K562 (cell line): ENCODE data around the gene TTLL11. TPM values are rescaled to one million over a fixed set of nuclear protein-coding genes. Genes with fewer than 3 reads are reported as not detected.
A peak's percentile ranks its signal among the peaks of the same experiment; 100 is the strongest.

ENCODE experiments used
- ATF2 ChIP-seq: sonication (generic); formaldehyde crosslinking; IDR thresholded peaks from 2 replicates; pipeline ENCODE4 v1.8.1; 2022; ENCODE audit warnings: missing genetic modification reagents
- ATF7 ChIP-seq: fragments of 450-650 bp; IDR thresholded peaks from 2 replicates; pipeline ENCODE4 v1.7.1; 2014; ENCODE audit warnings: mild to moderate bottlenecking, moderate library complexity
- CBX1 ChIP-seq: sonication (generic); IDR thresholded peaks from 2 replicates; pipeline ENCODE4 v1.6.1; 2016; ENCODE audit warnings: antibody characterized with exemption, low read depth, mild to moderate bottlenecking
- CSDE1 ChIP-seq, 2 experiments: fragments of 450-650 bp; IDR thresholded peaks; 2 replicates each; pipeline ENCODE4 v1.6.1; 2016; ENCODE audit warnings: mild to moderate bottlenecking in 1 of 2
- CXXC5 ChIP-seq: fragments of 250-450 bp; sonication (Bioruptor Pico); IDR thresholded peaks from 2 replicates; pipeline ENCODE4 v1.8.0; 2022; ENCODE audit warnings: inconsistent platforms, mild to moderate bottlenecking, moderate library complexity
- EHMT2 ChIP-seq: fragments of 450-650 bp; IDR thresholded peaks from 2 replicates; pipeline ENCODE4 v1.6.1; 2018; ENCODE audit warnings: antibody characterized with exemption
- FOS ChIP-seq: IDR thresholded peaks from 3 replicates; pipeline ENCODE4 v1.6.1; 2011; ENCODE audit not compliant: insufficient read length; ENCODE audit errors: extremely low read depth
- KLF13 ChIP-seq: fragments of 450-650 bp; IDR thresholded peaks from 2 replicates; pipeline ENCODE4 v1.6.1; 2016; ENCODE audit warnings: missing genetic modification characterization, low read depth, mild to moderate bottlenecking, missing compliant biosample characterization, moderate library complexity, borderline replicate concordance
- MAZ ChIP-seq, 2 experiments: fragments of 450-650 bp in 1 of 2; sonication (generic) in 1 of 2; formaldehyde crosslinking; IDR thresholded peaks in 1 of 2; conservative IDR thresholded peaks in 1 of 2; 2 replicates each; pipeline versions ENCODE4 v1.4.0 to v1.5.0; 2020; ENCODE audit warnings: mild to moderate bottlenecking in 1 of 2, missing genetic modification reagents in 1 of 2
- NFIX ChIP-seq: fragments of 250-450 bp; sonication (Bioruptor Pico); IDR thresholded peaks from 2 replicates; pipeline ENCODE4 v1.4.0; 2020; ENCODE audit warnings: low read depth, mild to moderate bottlenecking, moderate library complexity
- RFX1 ChIP-seq: fragments of 450-650 bp; IDR thresholded peaks from 2 replicates; pipeline ENCODE4 v1.6.1; 2016; ENCODE audit warnings: mild to moderate bottlenecking, moderate library complexity
- TBP ChIP-seq: optimal IDR thresholded peaks from 2 replicates; pipeline ENCODE3; 2011; ENCODE audit warnings: low read depth, low read length, improper control_type of control experiment
- polyA plus RNA-seq, 8 experiments: library from polyadenylated mRNA; depleted of rRNA in 4 of 8; stranded (reverse) in 5 of 8; unstranded in 3 of 8; fragments of >200 nt; fragmentation: Nextera tagmentation in 2 of 8; fragmentation: Illumina TruSeq in 1 of 8; extraction: Ambion mirVana in 2 of 8; extraction: Trizol in 1 of 8; gene quantifications; 2 replicates each; pipeline versions ENCODE4 v1.2.1 to v1.2.3, GENCODE V29; 2011 to 2014; ENCODE audit warnings: inconsistent platforms in 1 of 8, missing spikeins in 1 of 8
- total RNA-seq, 7 experiments: library from RNA; depleted of rRNA in 6 of 7; stranded (reverse); fragments of >200 nt in 6 of 7; fragmentation: Illumina TruSeq in 2 of 7; extraction: Trizol in 2 of 7; gene quantifications; 2 replicates each; pipeline versions ENCODE4 v1.2.1 to v1.2.3, GENCODE V29; 2011 to 2021; ENCODE audit warnings: low replicate concordance in 1 of 7
- TF ChIP-seq, protein P1 (sequence below): sonication (generic); formaldehyde crosslinking; IDR thresholded peaks from 2 replicates; pipeline ENCODE4 v1.8.0; 2022; ENCODE audit warnings: mild to moderate bottlenecking, missing genetic modification reagents
- TF ChIP-seq, protein P2 (sequence below): fragments of 450-650 bp; IDR thresholded peaks from 2 replicates; pipeline ENCODE4 v1.6.1; 2017; ENCODE audit warnings: antibody characterized with exemption
- TF ChIP-seq, protein P3 (sequence below): fragments of 450-650 bp; formaldehyde crosslinking; IDR thresholded peaks from 2 replicates; pipeline ENCODE4 v1.4.0; 2020; ENCODE audit warnings: mild to moderate bottlenecking, mixed read lengths
- TF ChIP-seq, protein P4 (sequence below): fragments of 250-450 bp; sonication (Bioruptor Pico); IDR thresholded peaks from 2 replicates; pipeline ENCODE4 v1.8.0; 2021; ENCODE audit warnings: moderate library complexity, mild to moderate bottlenecking, inconsistent platforms

Gene TTLL11
- total and polyA plus RNA-seq, 9 of the 15 experiments (the other 6 are each of a cell fraction or from before 2014, with no cell fraction given), result 0.83 to 4.4 (median 2.7) TPM

- TF ChIP-seq, protein P1, sequence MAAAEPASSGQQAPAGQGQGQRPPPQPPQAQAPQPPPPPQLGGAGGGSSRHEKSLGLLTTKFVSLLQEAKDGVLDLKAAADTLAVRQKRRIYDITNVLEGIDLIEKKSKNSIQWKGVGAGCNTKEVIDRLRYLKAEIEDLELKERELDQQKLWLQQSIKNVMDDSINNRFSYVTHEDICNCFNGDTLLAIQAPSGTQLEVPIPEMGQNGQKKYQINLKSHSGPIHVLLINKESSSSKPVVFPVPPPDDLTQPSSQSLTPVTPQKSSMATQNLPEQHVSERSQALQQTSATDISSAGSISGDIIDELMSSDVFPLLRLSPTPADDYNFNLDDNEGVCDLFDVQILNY, result no peak
- TF ChIP-seq NFIX (CRISPR knock-in tag), result no peak
- TF ChIP-seq EHMT2, result 0 out of 2 replicates have a peak, but pooled peaks have one; percentile 49
- TF ChIP-seq CBX1, result peak; percentile 62; the same call in 1 of the 2 replicates
- TF ChIP-seq CSDE1 (IDR thresholded peaks at IDR 0.05), result peak in 1 of 2 experiments; percentile 34; a peak in 1 of 4 replicates
- TF ChIP-seq RFX1, result peak; percentile 26; the same call in 1 of the 2 replicates
- TF ChIP-seq, protein P2, sequence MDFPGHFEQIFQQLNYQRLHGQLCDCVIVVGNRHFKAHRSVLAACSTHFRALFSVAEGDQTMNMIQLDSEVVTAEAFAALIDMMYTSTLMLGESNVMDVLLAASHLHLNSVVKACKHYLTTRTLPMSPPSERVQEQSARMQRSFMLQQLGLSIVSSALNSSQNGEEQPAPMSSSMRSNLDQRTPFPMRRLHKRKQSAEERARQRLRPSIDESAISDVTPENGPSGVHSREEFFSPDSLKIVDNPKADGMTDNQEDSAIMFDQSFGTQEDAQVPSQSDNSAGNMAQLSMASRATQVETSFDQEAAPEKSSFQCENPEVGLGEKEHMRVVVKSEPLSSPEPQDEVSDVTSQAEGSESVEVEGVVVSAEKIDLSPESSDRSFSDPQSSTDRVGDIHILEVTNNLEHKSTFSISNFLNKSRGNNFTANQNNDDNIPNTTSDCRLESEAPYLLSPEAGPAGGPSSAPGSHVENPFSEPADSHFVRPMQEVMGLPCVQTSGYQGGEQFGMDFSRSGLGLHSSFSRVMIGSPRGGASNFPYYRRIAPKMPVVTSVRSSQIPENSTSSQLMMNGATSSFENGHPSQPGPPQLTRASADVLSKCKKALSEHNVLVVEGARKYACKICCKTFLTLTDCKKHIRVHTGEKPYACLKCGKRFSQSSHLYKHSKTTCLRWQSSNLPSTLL, result no peak
- TF ChIP-seq ATF7, result peak; percentile 85
- TF ChIP-seq FOS, result peak; percentile 73
- TF ChIP-seq, protein P3, sequence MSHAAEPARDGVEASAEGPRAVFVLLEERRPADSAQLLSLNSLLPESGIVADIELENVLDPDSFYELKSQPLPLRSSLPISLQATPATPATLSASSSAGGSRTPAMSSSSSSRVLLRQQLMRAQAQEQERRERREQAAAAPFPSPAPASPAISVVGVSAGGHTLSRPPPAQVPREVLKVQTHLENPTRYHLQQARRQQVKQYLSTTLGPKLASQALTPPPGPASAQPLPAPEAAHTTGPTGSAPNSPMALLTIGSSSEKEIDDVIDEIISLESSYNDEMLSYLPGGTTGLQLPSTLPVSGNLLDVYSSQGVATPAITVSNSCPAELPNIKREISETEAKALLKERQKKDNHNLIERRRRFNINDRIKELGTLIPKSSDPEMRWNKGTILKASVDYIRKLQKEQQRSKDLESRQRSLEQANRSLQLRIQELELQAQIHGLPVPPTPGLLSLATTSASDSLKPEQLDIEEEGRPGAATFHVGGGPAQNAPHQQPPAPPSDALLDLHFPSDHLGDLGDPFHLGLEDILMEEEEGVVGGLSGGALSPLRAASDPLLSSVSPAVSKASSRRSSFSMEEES (CRISPR knock-in tag), result peak; percentile 97
- TF ChIP-seq, protein P4, sequence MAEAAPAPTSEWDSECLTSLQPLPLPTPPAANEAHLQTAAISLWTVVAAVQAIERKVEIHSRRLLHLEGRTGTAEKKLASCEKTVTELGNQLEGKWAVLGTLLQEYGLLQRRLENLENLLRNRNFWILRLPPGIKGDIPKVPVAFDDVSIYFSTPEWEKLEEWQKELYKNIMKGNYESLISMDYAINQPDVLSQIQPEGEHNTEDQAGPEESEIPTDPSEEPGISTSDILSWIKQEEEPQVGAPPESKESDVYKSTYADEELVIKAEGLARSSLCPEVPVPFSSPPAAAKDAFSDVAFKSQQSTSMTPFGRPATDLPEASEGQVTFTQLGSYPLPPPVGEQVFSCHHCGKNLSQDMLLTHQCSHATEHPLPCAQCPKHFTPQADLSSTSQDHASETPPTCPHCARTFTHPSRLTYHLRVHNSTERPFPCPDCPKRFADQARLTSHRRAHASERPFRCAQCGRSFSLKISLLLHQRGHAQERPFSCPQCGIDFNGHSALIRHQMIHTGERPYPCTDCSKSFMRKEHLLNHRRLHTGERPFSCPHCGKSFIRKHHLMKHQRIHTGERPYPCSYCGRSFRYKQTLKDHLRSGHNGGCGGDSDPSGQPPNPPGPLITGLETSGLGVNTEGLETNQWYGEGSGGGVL (CRISPR knock-in tag), result no peak
- peak; percentile 64 for TF ChIP-seq TBP
- TF ChIP-seq MAZ (CRISPR knock-in tag; conservative IDR thresholded peaks at IDR 0.05 in 1 of 2, IDR thresholded peaks at IDR 0.05 in 1 of 2), result peak; percentile 28 to 49; a peak in 2 of 4 replicates
- peak; percentile 84 for TF ChIP-seq CXXC5
- TF ChIP-seq KLF13 (tag), result peak; percentile 90; the same call in 1 of the 2 replicates
- peak; percentile 76 for TF ChIP-seq ATF2
Observed at GRCh38 chr9:122092611-122093506, at the start of gene TTLL11 (continued).
